K562 (cell line): ENCODE data around the gene MAML3. TPM values are rescaled to one million over a fixed set of nuclear protein-coding genes. Genes with fewer than 3 reads are reported as not detected.

Experiments used
- ATAC-seq: fragments of 200-7000 bp; cut with Tn5 transposase; 3 replicates; pipeline ENCODE4 v1.9.1; 2020; ENCODE audit warnings: moderate library complexity
- BruUV-seq: library from RNA; stranded (reverse); fragments of 400-500 nt; replicated peaks from 2 replicates; lab custom pipeline; 2021; lab: Mats Ljungman, UMichigan
- CTCF ChIA-PET: fragments of 300-600 bp; formaldehyde crosslinking; extraction: SDS; loops from one replicate; lab custom pipeline; 2021; ENCODE audit warnings: low intra/inter-chr PET ratio; lab: Yijun Ruan, JAX
- POLR2A ChIA-PET: fragments of 300-600, 350-650 bp; sonication (Branson Sonifier 250); formaldehyde crosslinking; extraction: SDS; loops from one replicate; lab custom pipeline; 2021; ENCODE audit warnings: antibody characterized with exemption, inconsistent platforms; lab: Yijun Ruan, JAX
- DNase-seq, 4 experiments: peaks; one replicate each; pipeline versions ENCODE4 v3.0.0 to v3.0.0-alpha.2; 2011 to 2018; ENCODE audit warnings: low spot score in 3 of 4, mixed read lengths in 3 of 4; ENCODE audit errors: extremely low read depth in 1 of 4
- FAIRE-seq: peaks from 2 replicates; lab custom pipeline; 2011; peaks lifted over from hg19 to GRCh38; lab: Jason Lieb, UNC
- H2AFZ ChIP-seq: 2 replicates; pipeline ENCODE4 v1.6.0; 2011; ENCODE audit warnings: low read depth, low read length, control low read depth, inconsistent platforms
- H3K27ac ChIP-seq: fragments of 200-600 bp; 3 replicates; pipeline ENCODE4 v1.8.0; 2011; ENCODE audit warnings: low read depth, mild to moderate bottlenecking, control low read depth, inconsistent platforms, low read length, moderate library complexity, mixed read lengths; ENCODE audit errors: extremely low read depth
- H3K27me3 ChIP-seq, 2 experiments: fragments of 300-600 bp in 1 of 2; 2 replicates in 1 of 2; 3 replicates in 1 of 2; pipeline versions ENCODE4 v1.6.0 to v1.8.0; 2011; ENCODE audit warnings: inconsistent platforms in 2 of 2, low read length in 2 of 2, mild to moderate bottlenecking in 1 of 2, mixed read lengths in 1 of 2, moderate library complexity in 1 of 2; ENCODE audit not compliant: control insufficient read depth in 2 of 2, insufficient read depth in 2 of 2
- H3K36me3 ChIP-seq: fragments of 300-600 bp; 3 replicates; pipeline ENCODE4 v1.8.0; 2011; ENCODE audit warnings: mild to moderate bottlenecking, low read length, inconsistent platforms; ENCODE audit not compliant: control insufficient read depth, insufficient read depth
- H3K4me1 ChIP-seq, 2 experiments: fragments of 200-600 bp in 1 of 2; replicated peaks in 1 of 2; 2 replicates in 1 of 2; 3 replicates in 1 of 2; pipeline versions ENCODE4 v1.5.1 to v1.8.0; 2011; ENCODE audit warnings: inconsistent platforms in 2 of 2, low read length in 2 of 2, mild to moderate bottlenecking in 1 of 2, mixed read lengths in 1 of 2, moderate library complexity in 1 of 2; ENCODE audit not compliant: control insufficient read depth in 2 of 2, insufficient read depth in 2 of 2
- H3K4me2 ChIP-seq: 2 replicates; pipeline ENCODE4 v1.6.1; 2011; ENCODE audit warnings: low read length, control low read depth, inconsistent platforms, mixed read lengths; ENCODE audit not compliant: insufficient read depth
- H3K4me3 ChIP-seq: fragments of 200-600 bp; sonication (generic), shearing (Covaris generic); 2 replicates; pipeline ENCODE4 v1.5.1; 2016; ENCODE audit warnings: control low read depth, inconsistent platforms
- H3K79me2 ChIP-seq: fragments of 200-600 bp; 3 replicates; pipeline ENCODE4 v1.8.0; 2011; ENCODE audit warnings: low read length, inconsistent platforms; ENCODE audit not compliant: control insufficient read depth, insufficient read depth
- H3K9ac ChIP-seq, 2 experiments: 2 replicates each; pipeline versions ENCODE4 v1.6.0 to v1.6.1; 2011; ENCODE audit warnings: low read depth in 2 of 2, low read length in 2 of 2, control low read depth in 1 of 2, inconsistent platforms in 1 of 2, mild to moderate bottlenecking in 1 of 2, mixed read lengths in 1 of 2; ENCODE audit not compliant: insufficient read depth in 1 of 2
- H3K9me1 ChIP-seq: one replicate; pipeline ENCODE4 v1.6.0; 2011; ENCODE audit warnings: inconsistent platforms, mild to moderate bottlenecking, low read length, moderate library complexity; ENCODE audit not compliant: control insufficient read depth, insufficient read depth
- H3K9me3 ChIP-seq: replicated peaks from 2 replicates; pipeline ENCODE4 v1.5.1; 2011; ENCODE audit warnings: low read depth, low read length, inconsistent platforms; ENCODE audit not compliant: control insufficient read depth, insufficient read depth
- H4K20me1 ChIP-seq: replicated peaks from 2 replicates; pipeline ENCODE4 v1.6.1; 2011; ENCODE audit warnings: low read length, inconsistent platforms, mixed read lengths; ENCODE audit not compliant: control insufficient read depth, insufficient read depth
- CC2D1A ChIP-seq: fragments of 450-650 bp; IDR thresholded peaks from 2 replicates; pipeline ENCODE4 v1.6.1; 2017; ENCODE audit warnings: mild to moderate bottlenecking
- ELF2 ChIP-seq: fragments of 250-450 bp; sonication (Bioruptor Pico); IDR thresholded peaks from 2 replicates; pipeline ENCODE4 v1.5.0; 2021; ENCODE audit warnings: mild to moderate bottlenecking
- HIVEP1 ChIP-seq: fragments of 250-450 bp; sonication (Bioruptor Pico); IDR thresholded peaks from 2 replicates; pipeline ENCODE4 v1.4.0; 2020; ENCODE audit warnings: mild to moderate bottlenecking
- NFE2L1 ChIP-seq: fragments of 450-650 bp; IDR thresholded peaks from 2 replicates; pipeline ENCODE4 v1.6.1; 2016; ENCODE audit warnings: missing genetic modification characterization, low read depth, mild to moderate bottlenecking, missing compliant biosample characterization, moderate library complexity, borderline replicate concordance
- NONO ChIP-seq, 2 experiments: fragments of 200-400 bp in 1 of 2; fragments of 450-650 bp in 1 of 2; formaldehyde crosslinking in 1 of 2; IDR thresholded peaks; 2 replicates each; pipeline ENCODE4 v1.6.1; 2017; ENCODE audit warnings: low read depth in 2 of 2, mild to moderate bottlenecking in 2 of 2, moderate library complexity in 2 of 2, low read length in 1 of 2
- RAD51 ChIP-seq: fragments of 450-650 bp; IDR thresholded peaks from 2 replicates; pipeline ENCODE4 v1.7.1; 2016; ENCODE audit warnings: low read depth, mild to moderate bottlenecking, borderline replicate concordance
- RNF2 ChIP-seq: sonication (generic); IDR thresholded peaks from 2 replicates; pipeline ENCODE4 v1.6.1; 2016
- TEAD1 ChIP-seq, 2 experiments: fragments of 450-650 bp in 1 of 2; sonication (generic) in 1 of 2; formaldehyde crosslinking; IDR thresholded peaks; 2 replicates each; pipeline versions ENCODE4 v1.4.0 to v1.8.0; 2020 to 2022; ENCODE audit warnings: mild to moderate bottlenecking in 2 of 2, missing genetic modification reagents in 1 of 2
- ZBTB17 ChIP-seq: fragments of 450-650 bp; formaldehyde crosslinking; IDR thresholded peaks from 2 replicates; pipeline ENCODE4 v1.4.0; 2020; ENCODE audit warnings: mild to moderate bottlenecking
- ZNF274 ChIP-seq: IDR thresholded peaks from 2 replicates; pipeline ENCODE4 v1.6.1; 2011; ENCODE audit warnings: low read depth, mild to moderate bottlenecking, low read length, moderate library complexity, borderline replicate concordance
- WGBS: fragments of 100-300 bp; shearing (Covaris generic); methylation state at CpG from one replicate; pipeline ENCODE4 v1.1.6; 2016; ENCODE audit warnings: low coverage, mixed read lengths; ENCODE audit not compliant: insufficient coverage; ENCODE audit errors: missing lambda C conversion rate; 5-methylcytosine and 5-hydroxymethylcytosine counted together
- in situ Hi-C: fragments of 300-500 bp; cut with MboI; formaldehyde crosslinking; loops from 4 replicates; pipeline ENCODE4 v1.15.0; 2018; ENCODE audit warnings: inconsistent platforms, mixed read lengths
- intact Hi-C: fragments of 100-400 bp; cut with micrococcal nuclease; formaldehyde crosslinking; loops from 2 replicates; pipeline ENCODE4 v1.14.2; 2022
- polyA plus RNA-seq, 8 experiments: library from polyadenylated mRNA; depleted of rRNA in 4 of 8; stranded (reverse) in 5 of 8; unstranded in 3 of 8; fragments of >200 nt; fragmentation: Nextera tagmentation in 2 of 8; fragmentation: Illumina TruSeq in 1 of 8; extraction: Ambion mirVana in 2 of 8; extraction: Trizol in 1 of 8; gene quantifications; 2 replicates each; pipeline versions ENCODE4 v1.2.1 to v1.2.3, GENCODE V29; 2011 to 2014; ENCODE audit warnings: inconsistent platforms in 1 of 8, missing spikeins in 1 of 8
- total RNA-seq, 7 experiments: library from RNA; depleted of rRNA in 6 of 7; stranded (reverse); fragments of >200 nt in 6 of 7; fragmentation: Illumina TruSeq in 2 of 7; extraction: Trizol in 2 of 7; gene quantifications; 2 replicates each; pipeline versions ENCODE4 v1.2.1 to v1.2.3, GENCODE V29; 2011 to 2021; ENCODE audit warnings: low replicate concordance in 1 of 7
- TF ChIP-seq, protein P1 (sequence below), 2 experiments: IDR thresholded peaks in 1 of 2; conservative IDR thresholded peaks in 1 of 2; 2 replicates each; pipeline ENCODE4 v1.6.1; 2016; ENCODE audit warnings: low read depth in 2 of 2, mild to moderate bottlenecking in 1 of 2, missing compliant biosample characterization in 1 of 2, missing genetic modification characterization in 1 of 2, moderate library complexity in 1 of 2
- TF ChIP-seq, protein P2 (sequence below): fragments of 250-450 bp; sonication (Bioruptor Pico); IDR thresholded peaks from 2 replicates; pipeline ENCODE4 v1.9.0; 2021; ENCODE audit warnings: mild to moderate bottlenecking
- TF ChIP-seq, protein P3 (sequence below): sonication (generic); formaldehyde crosslinking; IDR thresholded peaks from 2 replicates; pipeline ENCODE4 v1.8.0; 2022; ENCODE audit warnings: mild to moderate bottlenecking, missing genetic modification reagents

Gene MAML3
- total and polyA plus RNA-seq, 9 of the 15 experiments (the other 6 are each of a cell fraction or from before 2014, with no cell fraction given): 0.01 to 0.55 (median 0.25) TPM

DNA sequence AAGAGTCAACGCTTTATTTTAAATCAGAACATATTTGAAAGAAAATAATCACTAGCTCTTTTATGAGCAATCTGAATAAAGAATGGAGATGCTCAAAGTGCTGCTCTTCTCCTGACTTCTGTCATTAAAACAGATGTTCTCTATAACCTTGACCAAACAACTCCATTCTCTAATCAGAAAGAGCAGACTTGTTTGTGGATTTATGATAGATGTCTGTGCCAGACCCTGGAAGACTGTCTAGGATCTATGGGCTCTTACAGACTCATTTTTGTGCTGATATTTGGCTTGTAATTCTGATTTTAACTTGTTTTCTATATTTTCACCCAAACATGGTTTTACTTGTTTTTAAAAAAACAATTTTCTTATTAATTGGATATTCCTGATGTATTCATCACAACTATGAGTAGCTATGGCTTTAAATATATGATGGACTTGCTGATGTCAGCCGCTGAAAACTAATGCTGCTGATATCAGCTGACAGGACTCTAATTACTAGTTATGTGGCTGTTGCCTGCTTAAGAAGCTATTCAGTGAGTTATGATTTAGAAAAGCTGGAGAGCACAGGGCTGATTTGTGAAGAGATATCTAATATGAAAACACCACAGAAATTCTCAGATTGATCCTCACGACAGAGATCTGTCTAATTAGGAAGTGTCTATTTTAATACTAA, 31.6 kb upstream of the MAML3 start:
- DNase-seq (no peak), ATAC-seq (no peak), FAIRE-seq (no peak)
- Histone ChIP-seq H3K9me1 (no peaks in the 10 kb centered on the region), H3K79me2 (no peaks in the 10 kb centered on the region), H3K27ac (no peak overlapping the region), H3K4me1 (no peaks in the 10 kb centered on the region), H3K4me2 (no peak overlapping the region), H3K9ac (no peak overlapping the region), H4K20me1 (no peaks in the 10 kb centered on the region), H3K9me3 (no peaks in the 10 kb centered on the region), H3K27me3 (no peaks in the 10 kb centered on the region; a peak in 2 of 5 replicates), H3K36me3 (no peaks in the 10 kb centered on the region), H3K4me3 (no peak overlapping the region), H2AFZ (no peak overlapping the region)
- ChIA-PET POLR2A (no interaction called here), CTCF (no interaction called here)
- in situ Hi-C loops (no loop called here), intact Hi-C loops (no loop called here)
- TF ChIP-seq NONO (IDR thresholded peaks at IDR 0.05; ENCODE audit: low read depth in 2 of 2, low read length in 1 of 2) (no peak), ZBTB17 (no peak), CC2D1A (no peak), NFE2L1 (no peak), TEAD1 (CRISPR knock-in tag; IDR thresholded peaks at IDR 0.05) (no peak), RAD51 (no peak), HIVEP1 (no peak), RNF2 (no peak), ELF2 (CRISPR knock-in tag) (no peak), ZNF274 (no peak)
- TF ChIP-seq, protein P1, sequence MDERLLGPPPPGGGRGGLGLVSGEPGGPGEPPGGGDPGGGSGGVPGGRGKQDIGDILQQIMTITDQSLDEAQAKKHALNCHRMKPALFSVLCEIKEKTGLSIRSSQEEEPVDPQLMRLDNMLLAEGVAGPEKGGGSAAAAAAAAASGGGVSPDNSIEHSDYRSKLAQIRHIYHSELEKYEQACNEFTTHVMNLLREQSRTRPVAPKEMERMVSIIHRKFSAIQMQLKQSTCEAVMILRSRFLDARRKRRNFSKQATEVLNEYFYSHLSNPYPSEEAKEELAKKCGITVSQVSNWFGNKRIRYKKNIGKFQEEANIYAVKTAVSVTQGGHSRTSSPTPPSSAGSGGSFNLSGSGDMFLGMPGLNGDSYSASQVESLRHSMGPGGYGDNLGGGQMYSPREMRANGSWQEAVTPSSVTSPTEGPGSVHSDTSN (CRISPR knock-in tag; IDR thresholded peaks at IDR 0.05; ENCODE audit: low read depth): no peak
- TF ChIP-seq, protein P1 (tag; conservative IDR thresholded peaks at IDR 0.05; ENCODE audit: low read depth): no peak
- TF ChIP-seq, protein P2, sequence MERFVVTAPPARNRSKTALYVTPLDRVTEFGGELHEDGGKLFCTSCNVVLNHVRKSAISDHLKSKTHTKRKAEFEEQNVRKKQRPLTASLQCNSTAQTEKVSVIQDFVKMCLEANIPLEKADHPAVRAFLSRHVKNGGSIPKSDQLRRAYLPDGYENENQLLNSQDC (CRISPR knock-in tag): no peak
- TF ChIP-seq, protein P3, sequence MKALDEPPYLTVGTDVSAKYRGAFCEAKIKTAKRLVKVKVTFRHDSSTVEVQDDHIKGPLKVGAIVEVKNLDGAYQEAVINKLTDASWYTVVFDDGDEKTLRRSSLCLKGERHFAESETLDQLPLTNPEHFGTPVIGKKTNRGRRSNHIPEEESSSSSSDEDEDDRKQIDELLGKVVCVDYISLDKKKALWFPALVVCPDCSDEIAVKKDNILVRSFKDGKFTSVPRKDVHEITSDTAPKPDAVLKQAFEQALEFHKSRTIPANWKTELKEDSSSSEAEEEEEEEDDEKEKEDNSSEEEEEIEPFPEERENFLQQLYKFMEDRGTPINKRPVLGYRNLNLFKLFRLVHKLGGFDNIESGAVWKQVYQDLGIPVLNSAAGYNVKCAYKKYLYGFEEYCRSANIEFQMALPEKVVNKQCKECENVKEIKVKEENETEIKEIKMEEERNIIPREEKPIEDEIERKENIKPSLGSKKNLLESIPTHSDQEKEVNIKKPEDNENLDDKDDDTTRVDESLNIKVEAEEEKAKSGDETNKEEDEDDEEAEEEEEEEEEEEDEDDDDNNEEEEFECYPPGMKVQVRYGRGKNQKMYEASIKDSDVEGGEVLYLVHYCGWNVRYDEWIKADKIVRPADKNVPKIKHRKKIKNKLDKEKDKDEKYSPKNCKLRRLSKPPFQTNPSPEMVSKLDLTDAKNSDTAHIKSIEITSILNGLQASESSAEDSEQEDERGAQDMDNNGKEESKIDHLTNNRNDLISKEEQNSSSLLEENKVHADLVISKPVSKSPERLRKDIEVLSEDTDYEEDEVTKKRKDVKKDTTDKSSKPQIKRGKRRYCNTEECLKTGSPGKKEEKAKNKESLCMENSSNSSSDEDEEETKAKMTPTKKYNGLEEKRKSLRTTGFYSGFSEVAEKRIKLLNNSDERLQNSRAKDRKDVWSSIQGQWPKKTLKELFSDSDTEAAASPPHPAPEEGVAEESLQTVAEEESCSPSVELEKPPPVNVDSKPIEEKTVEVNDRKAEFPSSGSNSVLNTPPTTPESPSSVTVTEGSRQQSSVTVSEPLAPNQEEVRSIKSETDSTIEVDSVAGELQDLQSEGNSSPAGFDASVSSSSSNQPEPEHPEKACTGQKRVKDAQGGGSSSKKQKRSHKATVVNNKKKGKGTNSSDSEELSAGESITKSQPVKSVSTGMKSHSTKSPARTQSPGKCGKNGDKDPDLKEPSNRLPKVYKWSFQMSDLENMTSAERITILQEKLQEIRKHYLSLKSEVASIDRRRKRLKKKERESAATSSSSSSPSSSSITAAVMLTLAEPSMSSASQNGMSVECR (CRISPR knock-in tag): no peak
- no TSS peak for BruUV-seq
- 1% methylated on average over 3 of the region's 3 CpGs for WGBS
